ENCODE results near the gene CWC22.

The CWC22 gene

DNA sequence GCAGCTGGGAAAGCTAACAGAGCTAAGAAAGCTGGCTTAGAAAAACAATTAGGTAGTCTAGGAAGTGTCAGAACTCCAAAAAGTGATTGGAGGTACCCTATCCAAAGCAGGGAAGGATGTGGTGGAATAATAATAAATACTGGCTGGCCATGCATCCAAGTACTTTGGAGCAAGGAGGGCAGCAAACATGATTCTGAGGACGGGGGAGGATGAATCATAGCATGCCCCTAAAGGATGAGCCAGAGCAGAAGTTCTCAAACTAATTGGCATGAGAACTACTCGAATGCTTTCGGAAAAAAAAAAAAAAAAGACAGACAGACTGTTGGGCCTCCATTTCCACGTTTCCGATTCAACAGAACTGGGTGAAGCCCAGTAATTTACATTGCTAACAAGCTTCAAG lies 2.4 kb downstream of the CWC22 start:
- H3K79me2 ChIP-seq = peaks cover 37% of the 10 kb centered on the region
- H3K4me3 ChIP-seq (ENCODE audit: low read depth, low read length) = no peak overlapping the region
- TF ChIP-seq CTCF (IDR thresholded peaks at IDR 0.05) = no peak
- H3K4me1 ChIP-seq = no peaks in the 10 kb centered on the region
- no peaks in the 10 kb centered on the region for H3K9me3 ChIP-seq (ENCODE audit: control insufficient read depth, low read length)
- H3K9ac ChIP-seq = no peak overlapping the region
- H2AFZ ChIP-seq = no peak overlapping the region
- no peaks in the 10 kb centered on the region for H3K36me3 ChIP-seq (ENCODE audit: control insufficient read depth, insufficient read depth, low read length)
- no peak overlapping the region for H3K27ac ChIP-seq
- no peak overlapping the region for H3K4me2 ChIP-seq (ENCODE audit: low read length)
- no peaks in the 10 kb centered on the region for H3K27me3 ChIP-seq (ENCODE audit: control insufficient read depth, insufficient read depth, low read length)

DNA sequence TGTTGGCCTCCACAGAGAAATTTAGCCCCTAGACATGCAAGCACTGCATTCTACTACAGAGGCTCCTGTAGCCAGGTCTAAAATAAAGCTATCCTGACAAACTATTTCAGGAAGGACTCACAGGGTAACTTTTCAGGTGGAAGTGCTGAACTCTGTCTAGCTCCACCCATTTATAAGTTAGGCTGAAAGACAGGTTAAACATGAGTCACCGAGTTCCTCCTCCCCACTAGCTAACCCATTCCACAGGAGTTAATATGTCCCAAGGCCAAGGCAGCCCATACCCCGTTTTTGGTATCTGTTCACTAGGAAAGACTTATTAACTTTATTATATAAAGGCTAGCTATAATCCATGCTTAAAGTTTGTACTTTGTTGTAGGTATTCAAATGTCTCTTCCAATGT lies 3.5 kb downstream of the CWC22 start:
- Histone ChIP-seq H3K27ac (no peak overlapping the region), H3K9ac (no peak overlapping the region), H3K9me3 (ENCODE audit: control insufficient read depth, low read length) (no peaks in the 10 kb centered on the region), H3K4me3 (ENCODE audit: low read depth, low read length) (no peak overlapping the region), H3K36me3 (ENCODE audit: control insufficient read depth, insufficient read depth, low read length) (no peaks in the 10 kb centered on the region), H3K4me1 (no peaks in the 10 kb centered on the region), H3K4me2 (ENCODE audit: low read length) (no peak overlapping the region), H3K79me2 (peaks cover 43% of the 10 kb centered on the region), H2AFZ (no peak overlapping the region), H3K27me3 (ENCODE audit: control insufficient read depth, insufficient read depth, low read length) (no peaks in the 10 kb centered on the region)
- TF ChIP-seq CTCF (IDR thresholded peaks at IDR 0.05) = no peak

DNA sequence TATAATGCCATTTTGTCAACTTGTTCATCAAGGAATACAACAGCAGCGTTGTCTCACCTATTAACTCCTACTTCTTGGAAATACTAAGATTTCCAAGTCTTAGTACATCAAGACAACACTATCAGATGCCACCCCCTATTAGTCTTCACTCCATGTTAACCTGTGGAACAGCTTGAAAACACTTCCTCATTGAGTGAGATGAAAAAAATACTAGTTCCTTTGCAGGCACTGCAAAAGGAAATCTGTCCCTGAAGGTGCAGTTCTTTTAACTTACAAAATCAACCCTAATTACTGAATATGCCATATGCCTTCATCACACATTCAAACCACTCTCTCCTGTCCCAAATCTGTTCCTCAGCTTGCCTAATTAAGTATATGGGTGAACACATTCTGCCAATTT lies 4.0 kb downstream of the CWC22 start:
- H3K4me3 ChIP-seq (ENCODE audit: low read depth, low read length) = no peak overlapping the region
- H3K27ac ChIP-seq = no peak overlapping the region
- H3K4me1 ChIP-seq = no peaks in the 10 kb centered on the region
- TF ChIP-seq CTCF (IDR thresholded peaks at IDR 0.05) = no peak
- no peaks in the 10 kb centered on the region for H3K9me3 ChIP-seq (ENCODE audit: control insufficient read depth, low read length)
- H3K9ac ChIP-seq = no peak overlapping the region
- H2AFZ ChIP-seq = no peak overlapping the region
- H3K36me3 ChIP-seq (ENCODE audit: control insufficient read depth, insufficient read depth, low read length) = no peaks in the 10 kb centered on the region
- no peaks in the 10 kb centered on the region for H3K27me3 ChIP-seq (ENCODE audit: control insufficient read depth, insufficient read depth, low read length)
- no peak overlapping the region for H3K4me2 ChIP-seq (ENCODE audit: low read length)
- peaks cover 48% of the 10 kb centered on the region for H3K79me2 ChIP-seq

GRCh38 chr2:180002198-180002770 lies 4.8 kb downstream of the CWC22 start:
- H3K36me3 ChIP-seq (ENCODE audit: control insufficient read depth, insufficient read depth, low read length) = no peaks in the 10 kb centered on the region
- H2AFZ ChIP-seq = no peak overlapping the region
- no peak overlapping the region for H3K4me3 ChIP-seq (ENCODE audit: low read depth, low read length)
- H3K9me3 ChIP-seq (ENCODE audit: control insufficient read depth, low read length) = no peaks in the 10 kb centered on the region
- no peak overlapping the region for H3K4me2 ChIP-seq (ENCODE audit: low read length)
- H3K27me3 ChIP-seq (ENCODE audit: control insufficient read depth, insufficient read depth, low read length) = no peaks in the 10 kb centered on the region
- H3K9ac ChIP-seq = no peak overlapping the region
- H3K4me1 ChIP-seq = no peaks in the 10 kb centered on the region
- no peak for TF ChIP-seq CTCF (IDR thresholded peaks at IDR 0.05)
- H3K27ac ChIP-seq = no peak overlapping the region
- H3K79me2 ChIP-seq = peaks cover 52% of the 10 kb centered on the region

DNA sequence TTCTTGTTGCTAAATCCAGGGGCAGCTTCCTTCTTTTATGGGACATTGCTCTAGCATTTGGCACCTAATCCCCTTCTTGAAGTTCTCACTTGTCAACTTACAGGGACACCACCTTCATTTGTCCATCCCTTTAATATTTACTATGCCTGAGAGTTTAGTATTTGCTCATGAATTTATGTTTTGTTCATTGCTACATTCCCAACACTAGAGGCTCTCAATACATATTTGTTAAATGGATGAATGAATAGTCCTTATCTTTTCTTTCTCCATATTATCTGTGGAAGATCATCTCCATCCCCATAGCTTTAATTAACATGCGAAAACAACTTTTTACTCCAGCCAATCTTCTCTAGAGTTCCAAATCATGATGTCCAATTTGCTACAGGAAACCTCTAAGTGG lies 5.4 kb downstream of the CWC22 start:
- TF ChIP-seq CTCF (IDR thresholded peaks at IDR 0.05) = no peak
- Histone ChIP-seq H3K27me3 (ENCODE audit: control insufficient read depth, insufficient read depth, low read length) (no peaks in the 10 kb centered on the region), H3K27ac (no peak overlapping the region), H3K79me2 (peaks cover 49% of the 10 kb centered on the region), H3K4me1 (no peaks in the 10 kb centered on the region), H3K9me3 (ENCODE audit: control insufficient read depth, low read length) (no peaks in the 10 kb centered on the region), H3K4me3 (ENCODE audit: low read depth, low read length) (no peak overlapping the region), H2AFZ (no peak overlapping the region), H3K36me3 (ENCODE audit: control insufficient read depth, insufficient read depth, low read length) (no peaks in the 10 kb centered on the region), H3K9ac (no peak overlapping the region), H3K4me2 (ENCODE audit: low read length) (no peak overlapping the region)

All from parathyroid adenoma (tissue), 2 donors.